Right lobe of liver (tissue), 6 donors: ENCODE measurements around the gene SH2D4B. TPM values are rescaled to one million over a fixed set of nuclear protein-coding genes. Genes with fewer than 3 reads are reported as not detected.
A peak's percentile ranks its signal among the peaks of the same experiment; 100 is the strongest.

ENCODE experiments used
- ATAC-seq, 4 donors: fragments of 200-7000 bp; cut with Tn5 transposase; one replicate each; pipeline ENCODE4 v1.9.1; 2020; ENCODE audit warnings: mild to moderate bottlenecking in 4 of 4, moderate library complexity in 4 of 4
- DNase-seq, 3 donors: peaks; one replicate each; pipeline ENCODE4 v3.0.0-alpha.2; 2020
- H3K27ac ChIP-seq, 3 donors: fragments of 200-600 bp; one replicate each; pipeline ENCODE4 v1.8.0; 2022
- H3K27me3 ChIP-seq, 2 donors: fragments of 200-600 bp; one replicate each; pipeline ENCODE4 v1.8.0; 2022
- H3K36me3 ChIP-seq, 4 donors: fragments of 200-600 bp; sonication (generic) in 1 of 4; one replicate each; pipeline versions ENCODE4 v1.5.1 to v1.8.0; 2017 to 2022; ENCODE audit warnings: control low read depth in 1 of 4
- H3K4me1 ChIP-seq, 4 donors: fragments of 200-600 bp; sonication (generic) in 1 of 4; one replicate each; pipeline versions ENCODE4 v1.5.1 to v1.8.0; 2017 to 2022; ENCODE audit warnings: control low read depth in 1 of 4
- H3K4me3 ChIP-seq, 3 donors: fragments of 200-600 bp; one replicate each; pipeline ENCODE4 v1.8.0; 2022
- H3K9me3 ChIP-seq, 4 donors: fragments of 200-600 bp; sonication (generic) in 1 of 4; one replicate each; pipeline versions ENCODE4 v1.5.1 to v1.8.0; 2017 to 2022; ENCODE audit warnings: control low read depth in 1 of 4
- POLR2A ChIP-seq: fragments of 450-650 bp; IDR thresholded peaks from one replicate; pipeline ENCODE4 v1.6.1; 2017; ENCODE audit warnings: antibody characterized with exemption, mild to moderate bottlenecking
- WGBS: methylation state at CpG from one replicate; pipeline ENCODE4 v1.1.6; 2018; ENCODE audit warnings: low coverage, low lambda C conversion rate; ENCODE audit not compliant: insufficient coverage; ENCODE audit errors: missing lambda C conversion rate; 5-methylcytosine and 5-hydroxymethylcytosine counted together
- intact Hi-C, 2 donors: fragments of 100-400 bp; cut with DNase I; formaldehyde crosslinking; loops; one replicate each; pipeline versions ENCODE4 v1.11.2 to v1.14.1; 2022
- total RNA-seq, 6 experiments: library from RNA; depleted of rRNA in 2 of 6; stranded (reverse); fragments of >200 nt in 2 of 6; fragmentation: NEBNext Ultra II Directional in 3 of 6; extraction: Animal tissue kit (Norgen Biotek cat#: 25700) in 3 of 6; gene quantifications; one replicate each; pipeline versions ENCODE4 v1.1.0 to v1.2.4, GENCODE V29; 2016 to 2023
- TF ChIP-seq, protein P1 (sequence below), 4 donors: fragments of 200-600 bp in 3 of 4; fragments of 450-650 bp in 1 of 4; IDR thresholded peaks; one replicate each; pipeline versions ENCODE4 v1.5.1 to v1.8.0; 2016 to 2022; ENCODE audit warnings: antibody characterized with exemption in 4 of 4, mild to moderate bottlenecking in 2 of 4
- donor health status: DM: no; HTN: yes; CAD: no.
- donor health status: DM: no; HTN: no; CAD: no.
- donor health status: DM: no; HTN: no; CAD: no.
- donor health status: DM: no; HTN: yes; CAD: no.
- donor health status: DM: no; HTN: yes; CAD: no.

The SH2D4B gene
- total RNA-seq, 6 experiments from 2014 or later, result not detected

DNA sequence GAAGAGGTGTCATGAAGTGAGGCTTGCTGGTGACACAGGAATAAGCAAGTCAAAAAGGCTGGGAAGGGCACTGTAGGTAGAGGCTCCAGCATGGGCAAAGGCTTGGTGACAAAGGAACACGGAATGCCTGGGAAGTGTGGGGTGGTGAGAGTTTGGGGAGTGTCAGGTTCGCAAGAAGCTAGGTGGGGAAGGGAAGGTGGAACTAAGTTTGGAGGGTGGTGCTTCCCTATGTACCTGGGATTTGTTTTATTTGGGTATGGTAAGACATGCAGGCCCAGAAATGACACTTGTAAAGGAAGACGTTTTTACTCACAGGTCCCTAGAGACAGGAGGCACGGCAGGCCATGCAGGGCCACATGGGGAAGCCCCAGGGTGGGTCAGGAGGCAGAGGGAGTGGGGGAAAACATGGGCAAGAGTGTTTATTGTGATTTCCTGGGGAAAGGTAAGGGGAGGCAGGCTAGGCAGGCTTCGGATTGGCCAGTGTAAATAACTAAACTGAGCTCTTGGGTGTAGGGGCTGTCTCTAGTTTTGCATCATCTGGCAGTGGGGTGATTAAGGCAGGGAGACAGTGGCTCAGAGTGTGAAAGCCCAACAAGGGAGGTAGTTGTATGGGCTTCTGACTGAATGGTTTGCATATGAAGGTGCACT, 52.1 kb downstream of the SH2D4B start:
- H3K4me1 ChIP-seq, result no peaks in the 10 kb centered on the region
- WGBS, result 71% methylated on average over 4 of the region's 5 CpGs
- no peaks in the 10 kb centered on the region for H3K9me3 ChIP-seq
- no peaks in the 10 kb centered on the region for H3K27me3 ChIP-seq
- ATAC-seq (no peak), DNase-seq (peak in 1 of 3 donors; percentile 15)
- intact Hi-C loops, result no loop called here
- no peak overlapping the region for H3K4me3 ChIP-seq
- no peak overlapping the region for H3K27ac ChIP-seq
- no peaks in the 10 kb centered on the region for H3K36me3 ChIP-seq
- TF ChIP-seq, protein P1, sequence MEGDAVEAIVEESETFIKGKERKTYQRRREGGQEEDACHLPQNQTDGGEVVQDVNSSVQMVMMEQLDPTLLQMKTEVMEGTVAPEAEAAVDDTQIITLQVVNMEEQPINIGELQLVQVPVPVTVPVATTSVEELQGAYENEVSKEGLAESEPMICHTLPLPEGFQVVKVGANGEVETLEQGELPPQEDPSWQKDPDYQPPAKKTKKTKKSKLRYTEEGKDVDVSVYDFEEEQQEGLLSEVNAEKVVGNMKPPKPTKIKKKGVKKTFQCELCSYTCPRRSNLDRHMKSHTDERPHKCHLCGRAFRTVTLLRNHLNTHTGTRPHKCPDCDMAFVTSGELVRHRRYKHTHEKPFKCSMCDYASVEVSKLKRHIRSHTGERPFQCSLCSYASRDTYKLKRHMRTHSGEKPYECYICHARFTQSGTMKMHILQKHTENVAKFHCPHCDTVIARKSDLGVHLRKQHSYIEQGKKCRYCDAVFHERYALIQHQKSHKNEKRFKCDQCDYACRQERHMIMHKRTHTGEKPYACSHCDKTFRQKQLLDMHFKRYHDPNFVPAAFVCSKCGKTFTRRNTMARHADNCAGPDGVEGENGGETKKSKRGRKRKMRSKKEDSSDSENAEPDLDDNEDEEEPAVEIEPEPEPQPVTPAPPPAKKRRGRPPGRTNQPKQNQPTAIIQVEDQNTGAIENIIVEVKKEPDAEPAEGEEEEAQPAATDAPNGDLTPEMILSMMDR (IDR thresholded peaks at IDR 0.05), result no peak
- no peak for TF ChIP-seq POLR2A

DNA sequence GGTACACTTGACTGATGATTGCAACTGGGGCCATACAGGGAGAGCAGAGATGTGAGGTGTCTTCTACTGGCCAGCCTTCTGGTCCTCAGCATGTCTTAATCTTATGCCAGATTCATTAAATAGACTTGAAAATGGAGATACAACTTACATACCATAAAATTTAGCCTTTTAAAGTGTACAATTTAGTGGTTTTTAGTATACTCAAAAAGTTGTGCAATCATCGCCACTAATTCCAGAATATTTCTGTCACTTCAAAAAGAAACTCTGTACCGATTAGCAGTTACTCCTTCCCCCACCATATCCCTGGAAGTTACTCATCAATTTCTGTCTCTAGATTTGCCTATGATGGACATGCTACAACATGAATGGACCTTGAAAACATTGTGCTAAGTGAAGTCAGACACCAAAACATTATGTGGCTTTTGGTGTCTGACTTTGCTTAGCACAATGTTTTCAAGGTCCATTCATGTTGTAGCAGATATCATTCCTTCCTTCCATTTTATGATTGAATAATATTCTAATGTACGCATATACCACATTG, 53.0 kb downstream of the SH2D4B start:
- TF ChIP-seq, protein P1 (IDR thresholded peaks at IDR 0.05), result no peak
- TF ChIP-seq POLR2A, result no peak
- no peak for ATAC-seq

GRCh38 chr10:80596391-80597257, 58.9 kb downstream of the SH2D4B start:
- H3K9me3 ChIP-seq, result no peaks in the 10 kb centered on the region
- TF ChIP-seq, protein P1 (IDR thresholded peaks at IDR 0.05), result peak; percentile 38 to 72 (median 66)
- no peak for TF ChIP-seq POLR2A
- WGBS, result 58% methylated on average over 10 of the region's 15 CpGs
- intact Hi-C loops, result no loop called here
- peak in 1 of 3 donors; percentile 55 for DNase-seq
- H3K4me1 ChIP-seq, result no peaks in the 10 kb centered on the region
- no peak overlapping the region for H3K27ac ChIP-seq
- H3K4me3 ChIP-seq, result no peak overlapping the region
- peak; percentile 72 to 83 (median 74) for ATAC-seq
- H3K36me3 ChIP-seq, result no peaks in the 10 kb centered on the region
- H3K27me3 ChIP-seq, result no peaks in the 10 kb centered on the region

More for the DNA sequence above, 53.0 kb downstream of the SH2D4B start:
- WGBS, result 78% methylated on average over 3 of the region's 3 CpGs
- Histone ChIP-seq H3K27me3 (no peaks in the 10 kb centered on the region), H3K36me3 (no peaks in the 10 kb centered on the region), H3K4me3 (no peak overlapping the region), H3K4me1 (no peaks in the 10 kb centered on the region), H3K27ac (no peak overlapping the region), H3K9me3 (no peaks in the 10 kb centered on the region)
- intact Hi-C loops, result no loop called here
- peak in 1 of 3 donors; percentile 9 for DNase-seq

DNA sequence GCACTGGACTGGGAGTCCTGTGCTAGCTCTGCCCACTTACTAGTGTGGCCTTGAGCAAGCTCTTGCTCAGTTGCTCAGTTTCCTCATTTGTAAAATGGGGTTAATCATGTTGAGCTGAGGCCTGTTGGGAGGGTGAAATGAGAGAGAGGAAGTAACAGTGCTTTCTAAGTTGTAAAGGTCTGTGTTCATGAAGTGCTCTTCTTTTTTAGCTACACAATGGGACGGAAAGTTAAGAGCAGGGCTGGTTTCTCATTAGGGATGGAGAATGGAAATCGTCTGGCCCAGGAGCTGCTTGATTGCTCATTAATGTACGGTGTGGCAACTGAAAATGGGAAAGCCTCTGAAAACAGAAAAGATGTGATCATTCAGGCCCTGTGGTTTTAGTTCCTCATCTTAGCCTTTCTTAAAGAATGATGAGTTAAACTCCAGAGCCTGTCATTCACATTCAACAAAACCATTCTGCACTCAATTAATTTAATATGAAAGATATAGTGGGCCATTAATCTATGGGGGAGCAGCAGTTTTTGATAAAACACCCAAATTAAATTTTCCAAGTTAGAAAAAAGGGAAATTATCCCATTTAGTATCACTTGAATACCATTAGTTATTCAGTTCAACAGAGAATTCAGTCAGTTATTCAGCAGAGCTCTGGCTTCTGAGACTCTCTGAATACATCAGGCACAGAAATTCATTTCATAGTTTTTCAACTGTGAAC, 60.5 kb downstream of the SH2D4B start:
- Histone ChIP-seq H3K27ac (no peak overlapping the region), H3K4me1 (no peaks in the 10 kb centered on the region), H3K27me3 (no peaks in the 10 kb centered on the region), H3K9me3 (no peaks in the 10 kb centered on the region), H3K36me3 (no peaks in the 10 kb centered on the region), H3K4me3 (no peak overlapping the region)
- WGBS, result 58% methylated on average over 3 of the region's 3 CpGs
- DNase-seq (peak in 1 of 3 donors; percentile 33), ATAC-seq (peak in 2 of 4 donors; percentile 23 to 26)
- no peak for TF ChIP-seq POLR2A
- TF ChIP-seq, protein P1 (IDR thresholded peaks at IDR 0.05), result no peak
- intact Hi-C loops, result no loop called here
